Stimulated activated CD8-positive, alpha-beta memory T cell treated with anti-CD3 and anti-CD28 coated beads, Interleukin-4, amount 100 ng/mL, for 1 hour (primary cell): Measurements from ENCODE around the gene MINDY2.
"Not testable (repeated sequence)": the region's sequence is repeated elsewhere in the genome, so short reads cannot be mapped to it uniquely, and the experiment has no call there.

ENCODE experiments used
- DNase-seq, 2 donors: peaks; one replicate each; pipeline ENCODE4 v3.0.0-alpha.2; 2020; ENCODE audit warnings: low read depth in 2 of 2, low spot score in 1 of 2

The MINDY2 gene

DNA sequence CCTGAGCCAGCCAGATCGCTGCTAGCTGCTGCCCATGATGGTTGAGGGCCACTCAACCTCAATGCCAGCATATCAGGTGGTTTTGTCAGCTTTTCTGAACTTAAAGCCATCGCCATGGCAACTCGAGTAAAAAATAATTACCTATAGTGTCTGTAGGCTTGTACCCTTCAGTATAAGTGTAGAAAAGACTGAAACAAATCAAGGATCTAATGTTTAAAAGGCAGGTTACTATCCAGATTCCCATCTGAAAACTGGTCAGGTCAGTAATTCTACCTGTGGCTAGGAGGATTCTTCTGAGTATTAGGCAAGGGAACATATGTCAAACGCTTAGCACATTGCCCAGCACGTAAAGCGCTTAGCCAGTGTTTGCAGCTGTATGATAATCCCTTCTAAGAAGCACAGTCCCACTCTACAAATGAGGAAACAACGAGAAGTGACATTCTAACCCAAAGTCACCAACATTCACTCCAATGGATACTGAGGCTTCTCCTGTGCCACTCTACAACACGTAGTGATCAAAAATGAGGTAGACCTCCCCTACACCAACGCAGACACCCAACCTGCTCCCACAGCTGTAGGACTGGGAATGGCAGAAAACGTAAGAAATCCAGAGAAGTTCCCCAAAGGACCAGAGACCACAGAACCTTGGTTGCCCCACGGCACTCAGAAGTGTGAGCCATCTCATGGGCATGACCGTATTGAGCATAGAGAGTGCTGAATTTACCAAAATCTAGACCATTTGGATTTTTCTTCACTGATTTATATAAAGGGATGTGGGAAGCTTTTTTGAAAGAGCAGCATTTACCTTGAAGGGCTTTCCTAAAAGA is 107.1 kb downstream of the MINDY2 start:
- DNase-seq = no peak

- no peak for DNase-seq
These were observed 109.2 kb downstream of the MINDY2 start for GRCh38 chr15:58880320-58880719.

DNA sequence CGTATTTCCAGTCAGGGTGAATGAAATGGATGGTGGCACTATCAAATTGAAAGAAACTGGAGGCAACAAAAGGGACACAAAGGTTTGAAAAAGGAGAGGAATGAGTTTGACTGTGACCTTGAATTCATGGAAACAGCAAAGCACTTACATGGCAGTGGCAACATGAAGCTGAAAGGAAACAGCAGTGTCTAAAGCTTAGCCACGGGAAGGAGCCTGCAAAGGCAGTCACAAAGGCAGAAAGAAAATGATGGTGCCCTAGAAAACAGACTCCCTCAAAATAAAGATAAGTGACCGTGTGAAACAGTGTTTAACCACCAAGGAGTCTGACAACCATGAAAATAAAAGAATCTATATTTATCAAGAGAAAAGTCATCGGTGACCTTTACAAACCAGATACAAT is 111.1 kb downstream of the MINDY2 start:
- no peak for DNase-seq

DNA sequence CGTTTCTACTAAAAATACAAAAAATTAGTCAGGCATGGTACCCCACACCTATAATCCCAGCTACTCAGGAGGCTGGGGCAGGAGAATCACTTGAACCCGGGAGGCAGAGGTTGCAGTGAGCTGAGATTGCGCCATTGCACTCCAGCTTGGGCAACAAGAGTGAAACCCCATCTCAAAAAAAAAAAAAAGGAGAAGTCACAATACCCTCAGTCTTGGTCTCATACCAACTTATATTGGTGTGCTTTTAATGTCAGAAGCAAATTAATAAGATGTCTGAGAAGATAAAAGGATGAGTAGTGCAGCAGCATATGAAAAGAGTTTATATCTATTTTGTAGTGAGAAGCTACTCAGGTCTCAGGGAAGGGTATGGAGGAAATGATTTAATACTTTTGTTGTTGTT is 112.8 kb downstream of the MINDY2 start:
- DNase-seq = not testable (repeated sequence)

DNA sequence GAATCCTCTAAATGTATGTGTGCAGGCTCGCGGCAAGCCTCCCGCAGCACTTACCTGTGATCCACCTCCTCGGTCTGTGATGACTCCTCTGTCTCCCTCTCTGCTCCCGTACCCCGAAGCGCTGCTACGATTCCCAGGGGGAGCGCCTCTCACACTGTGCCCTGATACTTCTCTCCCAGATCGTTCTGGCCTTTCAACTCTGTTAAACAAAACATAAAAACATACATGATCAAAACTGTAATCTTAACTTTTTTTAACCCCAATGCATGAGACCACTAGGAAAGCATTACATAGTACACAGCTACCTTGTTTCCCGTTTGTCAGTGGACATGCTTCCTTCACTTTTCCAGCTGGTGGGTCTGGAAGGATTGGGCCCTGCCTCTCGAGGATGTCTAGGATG is 115.8 kb downstream of the MINDY2 start:
- no peak for DNase-seq

GRCh38 chr15:58889363-58889762 is 118.3 kb downstream of the MINDY2 start:
- no peak for DNase-seq

DNA sequence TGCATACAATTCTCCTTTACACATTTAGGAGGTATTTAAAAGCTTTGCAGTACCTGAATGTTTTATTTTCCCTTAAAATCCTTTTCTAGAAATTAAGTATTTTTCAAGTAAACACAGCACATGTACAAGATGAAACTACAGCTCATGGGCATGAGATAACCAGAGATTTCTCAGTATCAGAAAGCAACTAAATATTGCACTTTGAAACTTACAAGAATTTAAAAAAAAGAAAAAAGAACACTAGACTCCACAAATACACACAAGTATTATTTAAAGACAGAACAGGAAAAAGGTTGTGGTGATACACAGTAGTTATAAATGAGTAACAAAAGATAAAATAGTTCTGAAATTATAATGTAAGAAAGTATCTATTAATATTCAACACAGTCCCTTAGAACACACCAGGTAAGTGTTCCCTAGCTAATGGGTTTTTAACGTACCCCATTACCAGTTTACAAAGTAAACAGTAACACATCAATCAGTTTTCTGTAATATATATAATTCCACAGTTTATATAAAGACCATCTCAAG is 127.1 kb downstream of the MINDY2 start:
- no peak for DNase-seq

- no peak for DNase-seq
These were observed 129.5 kb downstream of the MINDY2 start for GRCh38 chr15:58900631-58901030.

DNA sequence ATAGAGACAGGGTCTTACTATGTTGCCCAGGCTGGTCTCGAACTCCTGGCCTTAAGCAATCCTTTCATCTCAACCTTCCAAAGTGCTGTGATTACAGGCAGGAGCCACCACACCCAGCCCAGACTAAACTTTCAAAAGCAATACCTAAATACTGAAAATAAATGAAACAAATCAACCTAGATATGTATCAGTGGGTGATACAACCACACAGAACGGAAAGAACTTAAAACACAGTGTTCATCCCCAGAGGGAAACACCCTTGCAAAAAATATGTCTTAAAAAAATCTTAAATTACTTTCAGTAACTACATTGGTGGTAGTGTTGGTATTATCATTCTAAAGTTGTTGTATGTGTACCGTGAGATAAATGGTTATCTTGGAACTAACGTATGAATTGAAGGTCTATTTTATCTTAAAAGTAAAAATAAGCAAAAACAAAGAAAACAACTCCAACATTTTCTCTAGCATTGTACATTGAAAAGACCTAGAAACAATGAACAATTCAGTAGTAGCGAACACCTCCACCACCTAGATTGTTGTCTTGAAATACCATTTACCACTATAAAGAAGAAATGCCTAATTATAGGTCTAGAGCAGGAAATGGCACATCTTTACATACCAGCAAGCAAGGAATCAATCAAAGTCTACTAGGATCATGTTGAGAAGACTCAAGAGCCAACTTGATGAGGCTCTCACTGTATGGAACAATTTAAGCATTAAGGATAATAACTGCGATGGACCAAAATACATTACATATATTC is 137.6 kb downstream of the MINDY2 start:
- no peak for DNase-seq

GRCh38 chr15:58909616-58910015 is 138.5 kb downstream of the MINDY2 start:
- no peak for DNase-seq

GRCh38 chr15:58910456-58910855 is 139.4 kb downstream of the MINDY2 start:
- DNase-seq = no peak
